Esophagus muscularis mucosa (tissue), 4 donors: ENCODE measurements around the gene HAPLN3. TPM values are rescaled to one million over a fixed set of nuclear protein-coding genes. Genes with fewer than 3 reads are reported as not detected.

Source experiments
- DNase-seq: peaks from one replicate; pipeline ENCODE4 v3.0.0-alpha.2; 2017; ENCODE audit errors: extremely low spot score
- H3K27ac ChIP-seq, 4 donors: fragments of 200-600 bp; sonication (generic); replicated peaks in 1 of 4; 1 replicate in 3 of 4; 2 replicates in 1 of 4; pipeline ENCODE4 v1.5.1; 2016 to 2019; ENCODE audit warnings: mild to moderate bottlenecking in 1 of 4
- H3K27me3 ChIP-seq, 4 donors: fragments of 200-600 bp; sonication (generic); one replicate each; pipeline versions ENCODE4 v1.5.1 to v1.6.0; 2016 to 2019
- H3K36me3 ChIP-seq, 4 donors: fragments of 200-600 bp; sonication (generic); one replicate each; pipeline ENCODE4 v1.5.1; 2016 to 2019
- H3K4me1 ChIP-seq, 4 donors: fragments of 200-600 bp; sonication (generic); one replicate each; pipeline ENCODE4 v1.5.1; 2016 to 2019
- H3K4me3 ChIP-seq, 4 donors: fragments of 200-600 bp; sonication (generic); 1 replicate in 2 of 4; 2 replicates in 2 of 4; pipeline ENCODE4 v1.5.1; 2016 to 2019; ENCODE audit warnings: mild to moderate bottlenecking in 4 of 4, moderate library complexity in 1 of 4
- H3K9me3 ChIP-seq, 4 donors: fragments of 200-600 bp; sonication (generic); 1 replicate in 3 of 4; 2 replicates in 1 of 4; pipeline ENCODE4 v1.5.1; 2016 to 2019
- CTCF ChIP-seq, 3 experiments: fragments of 200-600 bp in 2 of 3; fragments of 450-650 bp in 1 of 3; sonication (generic) in 2 of 3; IDR thresholded peaks; one replicate each; pipeline ENCODE4 v1.5.1; 2017 to 2019; ENCODE audit warnings: antibody characterized with exemption in 3 of 3, mild to moderate bottlenecking in 2 of 3, moderate library complexity in 1 of 3
- EP300 ChIP-seq: sonication (generic); formaldehyde crosslinking; IDR thresholded peaks from one replicate; pipeline ENCODE4 v1.6.1; 2017; ENCODE audit warnings: antibody characterized with exemption
- POLR2A ChIP-seq: fragments of 450-650 bp; IDR thresholded peaks from one replicate; pipeline ENCODE4 v1.6.1; 2017; ENCODE audit warnings: antibody characterized with exemption, moderate library complexity, mild to moderate bottlenecking, low read depth
- POLR2AphosphoS5 ChIP-seq, 2 donors: sonication (generic); formaldehyde crosslinking; IDR thresholded peaks; one replicate each; pipeline ENCODE4 v1.6.1; 2017; ENCODE audit warnings: antibody characterized with exemption in 2 of 2
- WGBS: methylation state at CpG from one replicate; pipeline ENCODE4 v1.1.5; 2018; 5-methylcytosine and 5-hydroxymethylcytosine counted together
- intact Hi-C: fragments of 100-400 bp; cut with DNase I; formaldehyde crosslinking; loops from one replicate; pipeline ENCODE4 v1.15.1; 2023
- total RNA-seq, 4 donors: library from RNA; depleted of rRNA; stranded (reverse); fragments of >200 nt; gene quantifications; one replicate each; pipeline versions ENCODE4 v1.1.0 to v1.2.1, GENCODE V29; 2016

The HAPLN3 gene
- total RNA-seq, 4 donors from 2014 or later, result 5.0 to 13.4 (median 9.9) TPM

GRCh38 chr15:88880944-88881740 is 14.2 kb downstream of the HAPLN3 start:
- intact Hi-C loops, result no loop called here
- no peaks in the 10 kb centered on the region for H3K4me1 ChIP-seq
- TF ChIP-seq POLR2AphosphoS5 (IDR thresholded peaks at IDR 0.05), result no peak
- TF ChIP-seq POLR2A, result no peak
- TF ChIP-seq CTCF (IDR thresholded peaks at IDR 0.05), result no peak
- no peak for TF ChIP-seq EP300

GRCh38 chr15:88878720-88879184 is 16.6 kb downstream of the HAPLN3 start:
- Histone ChIP-seq H3K27me3 (peaks cover 0 to 10% (median 0%) of the 10 kb centered on the region in 4 donors), H3K36me3 (peaks cover 0 to 11% (median 2%) of the 10 kb centered on the region in 4 donors), H3K4me1 (peaks cover 0 to 4% (median 2%) of the 10 kb centered on the region in 4 donors), H3K4me3 (no peak overlapping the region), H3K9me3 (no peaks in the 10 kb centered on the region), H3K27ac (no peak overlapping the region)
- TF ChIP-seq POLR2A (no peak), EP300 (no peak), POLR2AphosphoS5 (IDR thresholded peaks at IDR 0.05) (no peak), CTCF (IDR thresholded peaks at IDR 0.05) (peak; percentile 41 to 68 (median 42))
- 82% methylated on average over 12 of the region's 18 CpGs for WGBS
- intact Hi-C loops, result no loop called here
- no peak for DNase-seq

More at GRCh38 chr15:88880944-88881740, 14.2 kb downstream of the HAPLN3 start:
- no peak for DNase-seq
- Histone ChIP-seq H3K27me3 (no peaks in the 10 kb centered on the region), H3K36me3 (peaks cover 0 to 11% (median 3%) of the 10 kb centered on the region in 4 donors), H3K9me3 (no peaks in the 10 kb centered on the region), H3K27ac (no peak overlapping the region), H3K4me3 (no peak overlapping the region)
- WGBS, result 94% methylated on average over 31 of the region's 31 CpGs

GRCh38 chr15:88877906-88878305 is 17.4 kb downstream of the HAPLN3 start:
- H3K36me3 ChIP-seq, result peaks cover 0 to 11% (median 2%) of the 10 kb centered on the region in 4 donors
- H3K4me1 ChIP-seq, result peaks cover 0 to 4% (median 2%) of the 10 kb centered on the region in 4 donors
- WGBS, result 86% methylated on average over 17 of the region's 22 CpGs
- no peak overlapping the region for H3K27ac ChIP-seq
- TF ChIP-seq CTCF (IDR thresholded peaks at IDR 0.05) (no peak), POLR2AphosphoS5 (IDR thresholded peaks at IDR 0.05) (no peak), POLR2A (no peak), EP300 (no peak)
- intact Hi-C loops, result no loop called here
- no peak overlapping the region for H3K4me3 ChIP-seq
- peaks cover 0 to 18% (median 0%) of the 10 kb centered on the region in 4 donors for H3K27me3 ChIP-seq
- H3K9me3 ChIP-seq, result no peaks in the 10 kb centered on the region
- DNase-seq, result no peak

GRCh38 chr15:88877415-88877814 is 17.9 kb downstream of the HAPLN3 start:
- WGBS, result 95% methylated on average over 11 of the region's 11 CpGs
- H3K9me3 ChIP-seq, result no peaks in the 10 kb centered on the region
- peaks cover 0 to 11% (median 2%) of the 10 kb centered on the region in 4 donors for H3K36me3 ChIP-seq
- TF ChIP-seq EP300, result no peak
- TF ChIP-seq POLR2A, result no peak
- no peak for TF ChIP-seq CTCF (IDR thresholded peaks at IDR 0.05)
- no peak for TF ChIP-seq POLR2AphosphoS5 (IDR thresholded peaks at IDR 0.05)
- peaks cover 0 to 23% (median 0%) of the 10 kb centered on the region in 4 donors for H3K27me3 ChIP-seq
- DNase-seq, result no peak
- intact Hi-C loops, result no loop called here
- H3K4me3 ChIP-seq, result no peak overlapping the region
- H3K27ac ChIP-seq, result no peak overlapping the region
- peaks cover 0 to 4% (median 2%) of the 10 kb centered on the region in 4 donors for H3K4me1 ChIP-seq
